HEK293 (cell line): ENCODE results near the gene BANF2.

Experiments
- BCL11A ChIP-seq: fragments of 450-650 bp; formaldehyde crosslinking; IDR thresholded peaks from 2 replicates; pipeline ENCODE4 v1.5.1; 2016; ENCODE audit warnings: low read depth, missing biosample characterization, missing genetic modification characterization
- HOXD13 ChIP-seq: sonication (generic); formaldehyde crosslinking; IDR thresholded peaks from 2 replicates; pipeline ENCODE4 v1.8.0; 2022; ENCODE audit warnings: missing genetic modification reagents, borderline replicate concordance
- SCRT1 ChIP-seq: fragments of 450-650 bp; formaldehyde crosslinking; IDR thresholded peaks from 2 replicates; pipeline ENCODE4 v1.5.1; 2016; ENCODE audit warnings: missing biosample characterization, missing genetic modification characterization, borderline replicate concordance
- SP3 ChIP-seq: fragments of 450-650 bp; formaldehyde crosslinking; IDR thresholded peaks from 2 replicates; pipeline ENCODE4 v1.5.1; 2016; ENCODE audit warnings: missing biosample characterization, missing genetic modification characterization
- ZNF114 ChIP-seq: fragments of 450-650 bp; formaldehyde crosslinking; IDR thresholded peaks from 2 replicates; pipeline ENCODE4 v1.5.0; 2017; ENCODE audit warnings: missing biosample characterization, missing genetic modification characterization
- ZNF157 ChIP-seq: fragments of 450-650 bp; formaldehyde crosslinking; IDR thresholded peaks from 2 replicates; pipeline ENCODE4 v1.5.1; 2016; ENCODE audit warnings: missing biosample characterization, missing genetic modification characterization
- ZNF223 ChIP-seq: fragments of 450-650 bp; formaldehyde crosslinking; IDR thresholded peaks from 2 replicates; pipeline ENCODE4 v1.5.1; 2016; ENCODE audit warnings: missing biosample characterization, missing genetic modification characterization
- ZNF404 ChIP-seq: fragments of 450-650 bp; formaldehyde crosslinking; IDR thresholded peaks from 2 replicates; pipeline ENCODE4 v1.5.1; 2017; ENCODE audit warnings: missing biosample characterization, missing genetic modification characterization
- ZNF426 ChIP-seq: fragments of 450-650 bp; formaldehyde crosslinking; IDR thresholded peaks from 2 replicates; pipeline ENCODE4 v1.5.1; 2017; ENCODE audit warnings: missing biosample characterization, missing genetic modification characterization, mild to moderate bottlenecking, inconsistent platforms, moderate library complexity
- ZNF501 ChIP-seq: fragments of 450-650 bp; formaldehyde crosslinking; IDR thresholded peaks from 2 replicates; pipeline ENCODE4 v1.5.1; 2016; ENCODE audit warnings: missing biosample characterization, missing genetic modification characterization
- ZNF521 ChIP-seq: fragments of 450-650 bp; formaldehyde crosslinking; IDR thresholded peaks from 2 replicates; pipeline ENCODE4 v1.5.1; 2017; ENCODE audit warnings: missing biosample characterization, mild to moderate bottlenecking, missing genetic modification characterization
- ZNF560 ChIP-seq: fragments of 450-650 bp; formaldehyde crosslinking; IDR thresholded peaks from 2 replicates; pipeline ENCODE4 v1.5.1; 2017; ENCODE audit warnings: missing biosample characterization, missing genetic modification characterization, borderline replicate concordance
- ZNF610 ChIP-seq: fragments of 450-650 bp; formaldehyde crosslinking; IDR thresholded peaks from 2 replicates; pipeline ENCODE4 v1.5.1; 2016; ENCODE audit warnings: missing biosample characterization, missing genetic modification characterization, borderline replicate concordance
- ZNF623 ChIP-seq: fragments of 450-650 bp; formaldehyde crosslinking; IDR thresholded peaks from 2 replicates; pipeline ENCODE4 v1.5.1; 2016; ENCODE audit warnings: missing biosample characterization, missing genetic modification characterization
- ZNF776 ChIP-seq: fragments of 450-650 bp; formaldehyde crosslinking; IDR thresholded peaks from 2 replicates; pipeline ENCODE4 v1.5.0; 2017; ENCODE audit warnings: missing biosample characterization, missing genetic modification characterization, borderline replicate concordance
- ZXDB ChIP-seq: fragments of 450-650 bp; formaldehyde crosslinking; IDR thresholded peaks from 2 replicates; pipeline ENCODE4 v1.5.1; 2016; ENCODE audit warnings: missing biosample characterization, missing genetic modification characterization
- TF ChIP-seq, protein P1 (sequence below): fragments of 450-650 bp; formaldehyde crosslinking; IDR thresholded peaks from 2 replicates; pipeline ENCODE4 v1.5.1; 2016; ENCODE audit warnings: missing biosample characterization, missing genetic modification characterization, borderline replicate concordance
- TF ChIP-seq, protein P2 (sequence below): fragments of 450-650 bp; formaldehyde crosslinking; IDR thresholded peaks from 2 replicates; pipeline ENCODE4 v1.5.1; 2016; ENCODE audit warnings: missing biosample characterization, missing genetic modification characterization, low read depth
- TF ChIP-seq, protein P3 (sequence below): fragments of 450-650 bp; formaldehyde crosslinking; IDR thresholded peaks from 2 replicates; pipeline ENCODE4 v1.5.1; 2016; ENCODE audit warnings: missing biosample characterization, missing genetic modification characterization
- TF ChIP-seq, protein P4 (sequence below): fragments of 450-650 bp; formaldehyde crosslinking; IDR thresholded peaks from 2 replicates; pipeline ENCODE4 v1.5.1; 2016; ENCODE audit warnings: missing biosample characterization, missing genetic modification characterization
- TF ChIP-seq, protein P5 (sequence below): fragments of 450-650 bp; IDR thresholded peaks from 2 replicates; pipeline ENCODE4 v1.5.1; 2018; ENCODE audit warnings: missing biosample characterization, missing genetic modification characterization
- TF ChIP-seq, protein P6 (sequence below): fragments of 450-650 bp; formaldehyde crosslinking; IDR thresholded peaks from 2 replicates; pipeline ENCODE4 v1.5.1; 2017; ENCODE audit warnings: missing biosample characterization, missing genetic modification characterization

The BANF2 gene

DNA sequence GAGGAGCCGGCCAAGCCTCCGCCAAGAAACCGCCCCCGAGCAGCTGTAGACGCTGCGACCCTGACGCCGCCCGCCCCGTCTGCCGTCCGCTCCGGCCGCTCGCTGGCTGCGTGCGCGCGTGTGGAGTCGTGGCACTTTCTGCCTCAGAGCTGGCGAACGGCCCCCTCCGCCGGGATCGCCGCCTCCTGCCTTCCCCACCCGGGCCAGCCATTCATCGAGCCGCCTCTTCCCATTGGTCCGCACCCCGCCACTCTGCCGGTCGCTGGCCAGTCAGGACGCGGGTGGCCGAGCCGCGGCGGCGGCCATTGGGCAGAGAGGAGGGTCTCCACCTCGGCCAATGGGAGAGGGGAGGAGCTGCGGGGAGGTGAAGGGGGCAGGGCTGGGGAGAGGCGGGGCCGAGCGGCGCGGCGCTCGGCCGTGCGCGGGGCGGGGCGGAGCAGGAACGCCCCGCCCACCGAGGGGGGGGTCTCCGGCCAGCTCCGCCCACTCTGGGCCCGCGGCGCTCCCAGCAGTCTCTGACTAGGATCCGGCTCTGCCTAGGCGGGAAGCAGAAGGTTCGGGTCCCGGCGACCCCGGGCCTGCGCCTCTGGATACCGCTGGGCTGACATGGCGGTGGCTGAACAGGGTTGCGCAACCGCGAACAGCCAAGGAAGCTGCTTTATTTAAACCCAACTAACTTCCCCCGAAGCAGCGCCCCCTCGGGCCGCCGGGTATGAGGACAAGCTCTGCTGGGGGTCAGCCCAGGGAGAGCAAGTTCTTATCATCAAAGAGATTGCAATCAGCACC lies 17.5 kb upstream of the BANF2 start, which contains the start of gene RRBP1 (continued):
- TF ChIP-seq BCL11A (no peak), ZNF610 (tag by site-specific recombination) (peak; percentile 43; the same call in 1 of the 2 replicates), ZNF404 (tag by site-specific recombination) (no peak), SCRT1 (tag by site-specific recombination) (no peak), ZNF426 (no peak), ZNF560 (tag by site-specific recombination) (no peak), ZXDB (tag by site-specific recombination) (0 out of 2 replicates have a peak, but pooled peaks have one; percentile 28), ZNF114 (tag by site-specific recombination) (no peak), ZNF223 (tag by site-specific recombination) (no peak), ZNF521 (no peak), ZNF623 (tag by site-specific recombination) (no peak), ZNF157 (tag by site-specific recombination) (no peak), ZNF776 (tag by site-specific recombination) (no peak), SP3 (peak; percentile 84), HOXD13 (CRISPR knock-in tag) (no peak), ZNF501 (tag by site-specific recombination) (no peak)
- TF ChIP-seq, protein P1, sequence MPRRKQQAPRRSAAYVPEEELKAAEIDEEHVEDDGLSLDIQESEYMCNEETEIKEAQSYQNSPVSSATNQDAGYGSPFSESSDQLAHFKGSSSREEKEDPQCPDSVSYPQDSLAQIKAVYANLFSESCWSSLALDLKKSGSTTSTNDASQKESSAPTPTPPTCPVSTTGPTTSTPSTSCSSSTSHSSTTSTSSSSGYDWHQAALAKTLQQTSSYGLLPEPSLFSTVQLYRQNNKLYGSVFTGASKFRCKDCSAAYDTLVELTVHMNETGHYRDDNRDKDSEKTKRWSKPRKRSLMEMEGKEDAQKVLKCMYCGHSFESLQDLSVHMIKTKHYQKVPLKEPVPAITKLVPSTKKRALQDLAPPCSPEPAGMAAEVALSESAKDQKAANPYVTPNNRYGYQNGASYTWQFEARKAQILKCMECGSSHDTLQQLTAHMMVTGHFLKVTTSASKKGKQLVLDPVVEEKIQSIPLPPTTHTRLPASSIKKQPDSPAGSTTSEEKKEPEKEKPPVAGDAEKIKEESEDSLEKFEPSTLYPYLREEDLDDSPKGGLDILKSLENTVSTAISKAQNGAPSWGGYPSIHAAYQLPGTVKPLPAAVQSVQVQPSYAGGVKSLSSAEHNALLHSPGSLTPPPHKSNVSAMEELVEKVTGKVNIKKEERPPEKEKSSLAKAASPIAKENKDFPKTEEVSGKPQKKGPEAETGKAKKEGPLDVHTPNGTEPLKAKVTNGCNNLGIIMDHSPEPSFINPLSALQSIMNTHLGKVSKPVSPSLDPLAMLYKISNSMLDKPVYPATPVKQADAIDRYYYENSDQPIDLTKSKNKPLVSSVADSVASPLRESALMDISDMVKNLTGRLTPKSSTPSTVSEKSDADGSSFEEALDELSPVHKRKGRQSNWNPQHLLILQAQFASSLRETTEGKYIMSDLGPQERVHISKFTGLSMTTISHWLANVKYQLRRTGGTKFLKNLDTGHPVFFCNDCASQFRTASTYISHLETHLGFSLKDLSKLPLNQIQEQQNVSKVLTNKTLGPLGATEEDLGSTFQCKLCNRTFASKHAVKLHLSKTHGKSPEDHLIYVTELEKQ (tag by site-specific recombination), result no peak
- TF ChIP-seq, protein P2, sequence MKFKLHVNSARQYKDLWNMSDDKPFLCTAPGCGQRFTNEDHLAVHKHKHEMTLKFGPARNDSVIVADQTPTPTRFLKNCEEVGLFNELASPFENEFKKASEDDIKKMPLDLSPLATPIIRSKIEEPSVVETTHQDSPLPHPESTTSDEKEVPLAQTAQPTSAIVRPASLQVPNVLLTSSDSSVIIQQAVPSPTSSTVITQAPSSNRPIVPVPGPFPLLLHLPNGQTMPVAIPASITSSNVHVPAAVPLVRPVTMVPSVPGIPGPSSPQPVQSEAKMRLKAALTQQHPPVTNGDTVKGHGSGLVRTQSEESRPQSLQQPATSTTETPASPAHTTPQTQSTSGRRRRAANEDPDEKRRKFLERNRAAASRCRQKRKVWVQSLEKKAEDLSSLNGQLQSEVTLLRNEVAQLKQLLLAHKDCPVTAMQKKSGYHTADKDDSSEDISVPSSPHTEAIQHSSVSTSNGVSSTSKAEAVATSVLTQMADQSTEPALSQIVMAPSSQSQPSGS (tag by site-specific recombination), result no peak
- TF ChIP-seq, protein P3, sequence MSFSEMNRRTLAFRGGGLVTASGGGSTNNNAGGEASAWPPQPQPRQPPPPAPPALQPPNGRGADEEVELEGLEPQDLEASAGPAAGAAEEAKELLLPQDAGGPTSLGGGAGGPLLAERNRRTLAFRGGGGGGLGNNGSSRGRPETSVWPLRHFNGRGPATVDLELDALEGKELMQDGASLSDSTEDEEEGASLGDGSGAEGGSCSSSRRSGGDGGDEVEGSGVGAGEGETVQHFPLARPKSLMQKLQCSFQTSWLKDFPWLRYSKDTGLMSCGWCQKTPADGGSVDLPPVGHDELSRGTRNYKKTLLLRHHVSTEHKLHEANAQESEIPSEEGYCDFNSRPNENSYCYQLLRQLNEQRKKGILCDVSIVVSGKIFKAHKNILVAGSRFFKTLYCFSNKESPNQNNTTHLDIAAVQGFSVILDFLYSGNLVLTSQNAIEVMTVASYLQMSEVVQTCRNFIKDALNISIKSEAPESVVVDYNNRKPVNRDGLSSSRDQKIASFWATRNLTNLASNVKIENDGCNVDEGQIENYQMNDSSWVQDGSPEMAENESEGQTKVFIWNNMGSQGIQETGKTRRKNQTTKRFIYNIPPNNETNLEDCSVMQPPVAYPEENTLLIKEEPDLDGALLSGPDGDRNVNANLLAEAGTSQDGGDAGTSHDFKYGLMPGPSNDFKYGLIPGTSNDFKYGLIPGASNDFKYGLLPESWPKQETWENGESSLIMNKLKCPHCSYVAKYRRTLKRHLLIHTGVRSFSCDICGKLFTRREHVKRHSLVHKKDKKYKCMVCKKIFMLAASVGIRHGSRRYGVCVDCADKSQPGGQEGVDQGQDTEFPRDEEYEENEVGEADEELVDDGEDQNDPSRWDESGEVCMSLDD (tag by site-specific recombination), result no peak
- TF ChIP-seq, protein P4, sequence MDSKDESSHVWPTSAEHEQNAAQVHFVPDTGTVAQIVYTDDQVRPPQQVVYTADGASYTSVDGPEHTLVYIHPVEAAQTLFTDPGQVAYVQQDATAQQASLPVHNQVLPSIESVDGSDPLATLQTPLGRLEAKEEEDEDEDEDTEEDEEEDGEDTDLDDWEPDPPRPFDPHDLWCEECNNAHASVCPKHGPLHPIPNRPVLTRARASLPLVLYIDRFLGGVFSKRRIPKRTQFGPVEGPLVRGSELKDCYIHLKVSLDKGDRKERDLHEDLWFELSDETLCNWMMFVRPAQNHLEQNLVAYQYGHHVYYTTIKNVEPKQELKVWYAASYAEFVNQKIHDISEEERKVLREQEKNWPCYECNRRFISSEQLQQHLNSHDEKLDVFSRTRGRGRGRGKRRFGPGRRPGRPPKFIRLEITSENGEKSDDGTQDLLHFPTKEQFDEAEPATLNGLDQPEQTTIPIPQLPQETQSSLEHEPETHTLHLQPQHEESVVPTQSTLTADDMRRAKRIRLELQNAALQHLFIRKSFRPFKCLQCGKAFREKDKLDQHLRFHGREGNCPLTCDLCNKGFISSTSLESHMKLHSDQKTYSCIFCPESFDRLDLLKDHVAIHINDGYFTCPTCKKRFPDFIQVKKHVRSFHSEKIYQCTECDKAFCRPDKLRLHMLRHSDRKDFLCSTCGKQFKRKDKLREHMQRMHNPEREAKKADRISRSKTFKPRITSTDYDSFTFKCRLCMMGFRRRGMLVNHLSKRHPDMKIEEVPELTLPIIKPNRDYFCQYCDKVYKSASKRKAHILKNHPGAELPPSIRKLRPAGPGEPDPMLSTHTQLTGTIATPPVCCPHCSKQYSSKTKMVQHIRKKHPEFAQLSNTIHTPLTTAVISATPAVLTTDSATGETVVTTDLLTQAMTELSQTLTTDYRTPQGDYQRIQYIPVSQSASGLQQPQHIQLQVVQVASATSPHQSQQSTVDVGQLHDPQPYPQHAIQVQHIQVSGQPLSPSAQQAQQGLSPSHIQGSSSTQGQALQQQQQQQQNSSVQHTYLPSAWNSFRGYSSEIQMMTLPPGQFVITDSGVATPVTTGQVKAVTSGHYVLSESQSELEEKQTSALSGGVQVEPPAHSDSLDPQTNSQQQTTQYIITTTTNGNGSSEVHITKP (tag by site-specific recombination), result no peak
- TF ChIP-seq, protein P5, sequence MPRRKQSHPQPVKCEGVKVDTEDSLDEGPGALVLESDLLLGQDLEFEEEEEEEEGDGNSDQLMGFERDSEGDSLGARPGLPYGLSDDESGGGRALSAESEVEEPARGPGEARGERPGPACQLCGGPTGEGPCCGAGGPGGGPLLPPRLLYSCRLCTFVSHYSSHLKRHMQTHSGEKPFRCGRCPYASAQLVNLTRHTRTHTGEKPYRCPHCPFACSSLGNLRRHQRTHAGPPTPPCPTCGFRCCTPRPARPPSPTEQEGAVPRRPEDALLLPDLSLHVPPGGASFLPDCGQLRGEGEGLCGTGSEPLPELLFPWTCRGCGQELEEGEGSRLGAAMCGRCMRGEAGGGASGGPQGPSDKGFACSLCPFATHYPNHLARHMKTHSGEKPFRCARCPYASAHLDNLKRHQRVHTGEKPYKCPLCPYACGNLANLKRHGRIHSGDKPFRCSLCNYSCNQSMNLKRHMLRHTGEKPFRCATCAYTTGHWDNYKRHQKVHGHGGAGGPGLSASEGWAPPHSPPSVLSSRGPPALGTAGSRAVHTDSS, result no peak
- TF ChIP-seq, protein P6, sequence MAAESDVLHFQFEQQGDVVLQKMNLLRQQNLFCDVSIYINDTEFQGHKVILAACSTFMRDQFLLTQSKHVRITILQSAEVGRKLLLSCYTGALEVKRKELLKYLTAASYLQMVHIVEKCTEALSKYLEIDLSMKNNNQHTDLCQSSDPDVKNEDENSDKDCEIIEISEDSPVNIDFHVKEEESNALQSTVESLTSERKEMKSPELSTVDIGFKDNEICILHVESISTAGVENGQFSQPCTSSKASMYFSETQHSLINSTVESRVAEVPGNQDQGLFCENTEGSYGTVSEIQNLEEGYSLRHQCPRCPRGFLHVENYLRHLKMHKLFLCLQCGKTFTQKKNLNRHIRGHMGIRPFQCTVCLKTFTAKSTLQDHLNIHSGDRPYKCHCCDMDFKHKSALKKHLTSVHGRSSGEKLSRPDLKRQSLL (tag by site-specific recombination), result no peak
